ENCODE data around the gene SULT1E1. TPM values are rescaled to one million over a fixed set of nuclear protein-coding genes. Genes with fewer than 3 reads are reported as not detected.

SULT1E1 gene
- total and polyA plus RNA-seq, 2 of the 8 experiments (the other 6 are each of a cell fraction or from before 2014, with no cell fraction given) = not detected

DNA sequence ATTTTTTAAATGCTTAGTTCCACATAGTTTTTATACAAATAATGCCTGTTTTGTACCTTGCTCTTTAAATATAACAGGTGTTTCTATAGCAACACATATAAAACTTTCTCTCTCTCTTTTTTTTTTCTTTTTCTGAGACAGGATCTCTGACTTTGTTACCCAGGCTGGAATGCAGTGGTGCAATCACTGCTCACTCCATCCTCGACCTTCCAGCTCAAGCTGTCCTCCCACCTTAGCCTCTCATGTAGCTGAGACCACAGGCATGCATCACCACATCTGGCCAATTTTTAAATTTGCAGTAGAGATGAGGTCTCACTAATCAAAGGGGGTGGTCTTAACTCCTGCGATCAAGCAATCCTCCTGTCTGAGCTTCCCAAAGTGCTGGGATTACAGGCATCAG, 18.3 kb upstream of the SULT1E1 start (continued):
- TF ChIP-seq, protein P1, sequence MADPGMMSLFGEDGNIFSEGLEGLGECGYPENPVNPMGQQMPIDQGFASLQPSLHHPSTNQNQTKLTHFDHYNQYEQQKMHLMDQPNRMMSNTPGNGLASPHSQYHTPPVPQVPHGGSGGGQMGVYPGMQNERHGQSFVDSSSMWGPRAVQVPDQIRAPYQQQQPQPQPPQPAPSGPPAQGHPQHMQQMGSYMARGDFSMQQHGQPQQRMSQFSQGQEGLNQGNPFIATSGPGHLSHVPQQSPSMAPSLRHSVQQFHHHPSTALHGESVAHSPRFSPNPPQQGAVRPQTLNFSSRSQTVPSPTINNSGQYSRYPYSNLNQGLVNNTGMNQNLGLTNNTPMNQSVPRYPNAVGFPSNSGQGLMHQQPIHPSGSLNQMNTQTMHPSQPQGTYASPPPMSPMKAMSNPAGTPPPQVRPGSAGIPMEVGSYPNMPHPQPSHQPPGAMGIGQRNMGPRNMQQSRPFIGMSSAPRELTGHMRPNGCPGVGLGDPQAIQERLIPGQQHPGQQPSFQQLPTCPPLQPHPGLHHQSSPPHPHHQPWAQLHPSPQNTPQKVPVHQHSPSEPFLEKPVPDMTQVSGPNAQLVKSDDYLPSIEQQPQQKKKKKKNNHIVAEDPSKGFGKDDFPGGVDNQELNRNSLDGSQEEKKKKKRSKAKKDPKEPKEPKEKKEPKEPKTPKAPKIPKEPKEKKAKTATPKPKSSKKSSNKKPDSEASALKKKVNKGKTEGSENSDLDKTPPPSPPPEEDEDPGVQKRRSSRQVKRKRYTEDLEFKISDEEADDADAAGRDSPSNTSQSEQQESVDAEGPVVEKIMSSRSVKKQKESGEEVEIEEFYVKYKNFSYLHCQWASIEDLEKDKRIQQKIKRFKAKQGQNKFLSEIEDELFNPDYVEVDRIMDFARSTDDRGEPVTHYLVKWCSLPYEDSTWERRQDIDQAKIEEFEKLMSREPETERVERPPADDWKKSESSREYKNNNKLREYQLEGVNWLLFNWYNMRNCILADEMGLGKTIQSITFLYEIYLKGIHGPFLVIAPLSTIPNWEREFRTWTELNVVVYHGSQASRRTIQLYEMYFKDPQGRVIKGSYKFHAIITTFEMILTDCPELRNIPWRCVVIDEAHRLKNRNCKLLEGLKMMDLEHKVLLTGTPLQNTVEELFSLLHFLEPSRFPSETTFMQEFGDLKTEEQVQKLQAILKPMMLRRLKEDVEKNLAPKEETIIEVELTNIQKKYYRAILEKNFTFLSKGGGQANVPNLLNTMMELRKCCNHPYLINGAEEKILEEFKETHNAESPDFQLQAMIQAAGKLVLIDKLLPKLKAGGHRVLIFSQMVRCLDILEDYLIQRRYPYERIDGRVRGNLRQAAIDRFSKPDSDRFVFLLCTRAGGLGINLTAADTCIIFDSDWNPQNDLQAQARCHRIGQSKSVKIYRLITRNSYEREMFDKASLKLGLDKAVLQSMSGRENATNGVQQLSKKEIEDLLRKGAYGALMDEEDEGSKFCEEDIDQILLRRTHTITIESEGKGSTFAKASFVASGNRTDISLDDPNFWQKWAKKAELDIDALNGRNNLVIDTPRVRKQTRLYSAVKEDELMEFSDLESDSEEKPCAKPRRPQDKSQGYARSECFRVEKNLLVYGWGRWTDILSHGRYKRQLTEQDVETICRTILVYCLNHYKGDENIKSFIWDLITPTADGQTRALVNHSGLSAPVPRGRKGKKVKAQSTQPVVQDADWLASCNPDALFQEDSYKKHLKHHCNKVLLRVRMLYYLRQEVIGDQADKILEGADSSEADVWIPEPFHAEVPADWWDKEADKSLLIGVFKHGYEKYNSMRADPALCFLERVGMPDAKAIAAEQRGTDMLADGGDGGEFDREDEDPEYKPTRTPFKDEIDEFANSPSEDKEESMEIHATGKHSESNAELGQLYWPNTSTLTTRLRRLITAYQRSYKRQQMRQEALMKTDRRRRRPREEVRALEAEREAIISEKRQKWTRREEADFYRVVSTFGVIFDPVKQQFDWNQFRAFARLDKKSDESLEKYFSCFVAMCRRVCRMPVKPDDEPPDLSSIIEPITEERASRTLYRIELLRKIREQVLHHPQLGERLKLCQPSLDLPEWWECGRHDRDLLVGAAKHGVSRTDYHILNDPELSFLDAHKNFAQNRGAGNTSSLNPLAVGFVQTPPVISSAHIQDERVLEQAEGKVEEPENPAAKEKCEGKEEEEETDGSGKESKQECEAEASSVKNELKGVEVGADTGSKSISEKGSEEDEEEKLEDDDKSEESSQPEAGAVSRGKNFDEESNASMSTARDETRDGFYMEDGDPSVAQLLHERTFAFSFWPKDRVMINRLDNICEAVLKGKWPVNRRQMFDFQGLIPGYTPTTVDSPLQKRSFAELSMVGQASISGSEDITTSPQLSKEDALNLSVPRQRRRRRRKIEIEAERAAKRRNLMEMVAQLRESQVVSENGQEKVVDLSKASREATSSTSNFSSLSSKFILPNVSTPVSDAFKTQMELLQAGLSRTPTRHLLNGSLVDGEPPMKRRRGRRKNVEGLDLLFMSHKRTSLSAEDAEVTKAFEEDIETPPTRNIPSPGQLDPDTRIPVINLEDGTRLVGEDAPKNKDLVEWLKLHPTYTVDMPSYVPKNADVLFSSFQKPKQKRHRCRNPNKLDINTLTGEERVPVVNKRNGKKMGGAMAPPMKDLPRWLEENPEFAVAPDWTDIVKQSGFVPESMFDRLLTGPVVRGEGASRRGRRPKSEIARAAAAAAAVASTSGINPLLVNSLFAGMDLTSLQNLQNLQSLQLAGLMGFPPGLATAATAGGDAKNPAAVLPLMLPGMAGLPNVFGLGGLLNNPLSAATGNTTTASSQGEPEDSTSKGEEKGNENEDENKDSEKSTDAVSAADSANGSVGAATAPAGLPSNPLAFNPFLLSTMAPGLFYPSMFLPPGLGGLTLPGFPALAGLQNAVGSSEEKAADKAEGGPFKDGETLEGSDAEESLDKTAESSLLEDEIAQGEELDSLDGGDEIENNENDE (IDR thresholded peaks at IDR 0.05; ENCODE audit: insufficient replicate concordance, low read length) = no peak
- no peak for TF ChIP-seq TAF7 (optimal IDR thresholded peaks at IDR 0.05; ENCODE audit: borderline replicate concordance, low read depth, low read length)
- TF ChIP-seq NRF1 (IDR thresholded peaks at IDR 0.05; ENCODE audit: low read depth, low read length) = no peak
- TF ChIP-seq, protein P2, sequence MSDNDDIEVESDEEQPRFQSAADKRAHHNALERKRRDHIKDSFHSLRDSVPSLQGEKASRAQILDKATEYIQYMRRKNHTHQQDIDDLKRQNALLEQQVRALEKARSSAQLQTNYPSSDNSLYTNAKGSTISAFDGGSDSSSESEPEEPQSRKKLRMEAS (IDR thresholded peaks at IDR 0.05) = no peak
- TF ChIP-seq, protein P3, sequence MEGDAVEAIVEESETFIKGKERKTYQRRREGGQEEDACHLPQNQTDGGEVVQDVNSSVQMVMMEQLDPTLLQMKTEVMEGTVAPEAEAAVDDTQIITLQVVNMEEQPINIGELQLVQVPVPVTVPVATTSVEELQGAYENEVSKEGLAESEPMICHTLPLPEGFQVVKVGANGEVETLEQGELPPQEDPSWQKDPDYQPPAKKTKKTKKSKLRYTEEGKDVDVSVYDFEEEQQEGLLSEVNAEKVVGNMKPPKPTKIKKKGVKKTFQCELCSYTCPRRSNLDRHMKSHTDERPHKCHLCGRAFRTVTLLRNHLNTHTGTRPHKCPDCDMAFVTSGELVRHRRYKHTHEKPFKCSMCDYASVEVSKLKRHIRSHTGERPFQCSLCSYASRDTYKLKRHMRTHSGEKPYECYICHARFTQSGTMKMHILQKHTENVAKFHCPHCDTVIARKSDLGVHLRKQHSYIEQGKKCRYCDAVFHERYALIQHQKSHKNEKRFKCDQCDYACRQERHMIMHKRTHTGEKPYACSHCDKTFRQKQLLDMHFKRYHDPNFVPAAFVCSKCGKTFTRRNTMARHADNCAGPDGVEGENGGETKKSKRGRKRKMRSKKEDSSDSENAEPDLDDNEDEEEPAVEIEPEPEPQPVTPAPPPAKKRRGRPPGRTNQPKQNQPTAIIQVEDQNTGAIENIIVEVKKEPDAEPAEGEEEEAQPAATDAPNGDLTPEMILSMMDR (IDR thresholded peaks at IDR 0.05; ENCODE audit: control extremely low read depth in 1 of 3, insufficient read depth in 1 of 3, low read depth in 1 of 3, low read length in 3 of 3) = no peak
- no peak for TF ChIP-seq PHF8 (conservative IDR thresholded peaks at IDR 0.05; ENCODE audit: low read depth, low read length)
- no peak for TF ChIP-seq FOSL1 (IDR thresholded peaks at IDR 0.05; ENCODE audit: insufficient read depth, low read depth, low read length)
- TF ChIP-seq GABPA (IDR thresholded peaks at IDR 0.05; ENCODE audit: borderline replicate concordance, insufficient read depth, low read length) = no peak
